Esophagus mucosa (tissue), 1 donor: ENCODE data around the gene RFK. TPM values are rescaled to one million over a fixed set of nuclear protein-coding genes. Genes with fewer than 3 reads are reported as not detected.
A peak's percentile ranks its signal among the peaks of the same experiment; 100 is the strongest.
"Not testable (repeated sequence)": the region's sequence is repeated elsewhere in the genome, so short reads cannot be mapped to it uniquely, and the experiment has no call there.

Experiments used
- ATAC-seq: fragments of 200-7000 bp; cut with Tn5 transposase; one replicate; pipeline ENCODE4 v1.9.1; 2020
- total RNA-seq: library from RNA; stranded (reverse); gene quantifications from one replicate; pipeline ENCODE4 v1.2.4, GENCODE V29; 2023
- donor health status: DM: yes; HTN: yes; CAD: no.

Gene RFK
- total RNA-seq, 1 donor from 2014 or later, result 6.6 TPM

DNA sequence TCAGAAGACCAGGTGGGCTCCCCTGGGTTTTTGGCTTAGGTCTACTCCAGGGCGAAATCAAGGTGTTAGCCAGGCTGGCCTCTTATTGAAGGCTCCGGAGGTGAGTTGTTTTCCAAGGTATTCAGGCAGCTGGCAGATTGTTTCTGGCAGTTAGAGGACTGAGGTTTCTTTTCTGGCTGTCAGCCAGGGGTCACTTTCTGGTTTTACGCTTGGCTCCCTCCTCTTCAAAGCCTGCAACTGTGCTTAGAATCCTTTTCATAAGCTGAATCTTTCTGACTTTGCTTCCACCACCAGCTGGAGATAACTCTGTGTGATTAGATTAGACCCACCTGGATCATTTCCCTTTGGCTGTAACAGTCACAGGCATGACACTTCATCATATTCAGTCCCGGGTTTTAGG, 24.6 kb downstream of the RFK start:
- no peak for ATAC-seq

DNA sequence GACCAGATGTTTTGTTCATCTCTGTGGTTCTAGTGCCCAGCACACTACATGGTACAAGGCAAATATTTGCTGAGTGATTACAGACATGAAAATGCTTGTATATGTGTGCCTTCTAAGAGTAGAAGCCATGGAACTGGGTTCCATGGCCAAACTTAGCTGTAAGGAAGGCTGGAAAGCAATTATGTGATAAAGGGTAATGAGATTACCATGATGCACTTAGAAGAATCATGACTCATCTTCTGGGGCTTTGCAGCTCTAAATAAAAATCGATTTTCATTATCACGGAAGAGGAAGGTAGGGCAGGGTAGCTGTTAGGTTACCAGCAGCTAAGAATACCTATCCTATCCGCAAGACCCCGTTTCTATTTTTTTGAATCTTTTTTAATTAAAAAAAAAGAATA, 28.0 kb downstream of the RFK start:
- ATAC-seq, result no peak

DNA sequence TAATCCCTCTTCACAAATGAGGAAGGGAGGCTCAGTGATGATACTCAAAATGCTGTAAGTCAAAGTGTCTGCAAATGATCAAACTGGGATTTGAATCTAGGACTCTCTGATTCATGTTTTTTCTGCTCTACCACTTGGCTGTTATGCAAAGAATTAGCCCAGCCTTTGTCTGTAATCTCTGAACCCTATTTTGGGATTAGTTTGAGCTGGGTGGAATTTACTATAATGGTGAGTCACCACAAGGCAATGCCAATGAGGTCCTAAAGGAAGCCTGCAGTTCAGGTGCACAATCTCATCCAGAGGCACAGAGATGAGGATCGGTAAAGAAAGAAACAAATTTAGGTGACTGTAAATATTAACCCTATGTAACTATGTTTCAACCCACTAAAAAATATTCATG, 29.2 kb downstream of the RFK start:
- peak; percentile 99 for ATAC-seq

DNA sequence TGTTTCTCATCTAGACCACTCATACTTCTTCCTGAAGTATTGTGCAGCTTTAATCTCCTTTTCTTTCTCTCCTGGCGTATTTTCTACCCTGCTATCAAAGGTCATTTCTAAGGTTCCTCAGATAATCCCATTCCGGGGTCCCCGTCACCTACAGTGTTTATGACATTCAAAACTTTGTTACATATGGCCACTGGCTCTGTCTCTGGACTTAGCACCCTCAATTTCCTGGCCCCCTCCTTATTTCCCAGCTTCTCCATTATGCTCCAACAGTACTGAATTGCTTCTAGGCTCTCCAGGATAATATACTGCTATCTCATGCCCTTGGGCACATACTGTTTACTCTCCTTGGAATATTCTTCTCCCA, 31.2 kb downstream of the RFK start:
- no peak for ATAC-seq

DNA sequence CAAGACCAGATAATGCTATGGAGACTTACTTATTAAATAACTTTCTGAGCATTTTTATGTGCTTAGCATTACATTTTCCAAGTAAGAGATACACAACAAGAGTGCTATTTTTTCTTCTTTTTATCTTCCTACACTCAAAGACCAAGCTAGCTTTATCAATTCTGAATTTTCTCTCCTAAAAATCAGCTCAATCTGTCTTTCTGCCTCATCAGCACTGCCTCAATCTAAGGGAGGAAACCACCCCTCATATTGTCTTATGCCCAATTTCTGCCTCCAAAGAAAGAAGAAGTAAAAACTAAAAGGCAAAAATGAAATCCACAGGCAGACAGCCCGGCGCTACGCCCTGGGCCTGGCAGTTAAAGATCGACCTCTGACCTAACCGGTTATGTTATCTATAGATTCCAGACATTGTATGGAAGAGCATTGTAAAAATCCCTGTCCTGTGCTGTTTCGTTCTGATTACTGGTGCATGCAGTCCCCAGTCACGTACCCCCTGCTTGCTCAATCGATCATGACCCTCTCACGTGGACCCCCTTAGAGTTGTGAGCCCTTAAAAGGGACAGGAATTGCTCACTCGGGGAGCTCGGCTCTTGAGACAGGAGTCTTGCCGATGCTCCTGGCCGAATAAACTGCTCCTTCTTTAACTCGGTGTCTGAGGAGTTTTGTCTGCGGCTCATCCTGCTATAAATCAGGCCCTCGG, 31.7 kb downstream of the RFK start:
- ATAC-seq, result not testable (repeated sequence)

DNA sequence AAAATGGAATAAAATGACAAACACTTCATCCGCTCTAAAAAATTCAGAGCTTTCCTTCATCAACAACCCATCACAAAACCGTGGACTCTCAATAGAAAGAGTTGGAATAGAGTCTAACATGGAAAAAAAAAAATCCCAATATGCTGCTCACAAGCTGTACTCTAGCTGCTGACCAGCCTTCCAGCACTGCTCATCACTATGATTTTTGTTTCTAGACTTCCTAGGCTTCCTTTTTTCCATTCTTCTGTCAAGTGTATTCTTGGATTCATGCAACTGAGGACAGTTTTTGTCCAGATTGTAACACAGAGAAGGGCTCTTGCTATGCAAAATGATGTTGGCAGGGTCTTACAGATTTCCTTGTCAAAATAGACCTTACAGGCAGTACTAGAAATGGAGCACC, 34.5 kb downstream of the RFK start:
- no peak for ATAC-seq

DNA sequence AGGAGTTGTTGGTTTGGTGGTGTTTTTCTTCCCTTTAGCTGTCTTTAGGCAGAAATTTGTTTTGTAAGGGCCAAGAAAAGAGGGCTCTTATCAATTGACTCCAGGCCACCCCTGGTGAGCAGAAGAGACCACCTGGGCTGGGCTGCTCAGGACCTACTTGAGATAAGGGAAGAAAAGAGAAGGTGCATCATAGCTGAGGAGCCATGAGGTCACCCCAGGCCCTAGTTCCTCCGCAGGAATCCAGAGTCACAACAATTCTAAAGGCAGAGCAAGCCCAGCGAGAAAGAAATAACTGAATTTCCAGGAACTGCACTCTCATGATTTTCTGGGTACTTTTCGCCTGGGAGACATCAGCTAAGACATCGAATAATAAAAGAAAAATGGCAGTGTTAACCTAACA, 34.9 kb downstream of the RFK start:
- no peak for ATAC-seq

DNA sequence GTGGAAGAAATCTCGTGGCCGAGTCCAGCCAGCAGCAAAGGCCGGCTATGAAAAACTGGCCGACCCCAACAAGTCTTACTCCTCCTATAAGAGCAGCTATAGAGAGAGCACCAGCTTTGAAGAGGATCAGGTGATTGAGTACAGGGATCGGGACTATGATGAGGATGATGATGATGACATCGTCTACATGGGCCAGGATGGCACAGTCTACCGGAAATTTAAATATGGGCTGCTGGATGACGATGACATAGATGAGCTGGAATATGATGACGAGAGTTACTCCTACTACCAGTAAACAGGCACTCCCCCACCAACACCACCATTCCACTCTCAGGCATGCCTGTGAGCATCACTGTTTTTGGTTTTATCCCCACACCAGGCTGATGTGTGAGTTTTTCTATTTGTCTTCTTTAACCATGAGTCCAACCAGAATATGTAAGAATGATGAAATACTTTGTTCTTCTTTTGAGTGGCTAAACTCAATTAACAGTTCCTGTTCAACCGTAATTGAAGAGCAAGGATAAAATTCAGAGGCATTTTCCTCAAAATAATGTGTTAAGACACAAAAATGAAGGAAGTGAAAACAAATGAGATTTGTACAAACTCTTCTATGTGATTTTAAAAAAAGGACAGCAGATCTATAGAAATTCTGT, 35.5 kb downstream of the RFK start:
- no peak for ATAC-seq

DNA sequence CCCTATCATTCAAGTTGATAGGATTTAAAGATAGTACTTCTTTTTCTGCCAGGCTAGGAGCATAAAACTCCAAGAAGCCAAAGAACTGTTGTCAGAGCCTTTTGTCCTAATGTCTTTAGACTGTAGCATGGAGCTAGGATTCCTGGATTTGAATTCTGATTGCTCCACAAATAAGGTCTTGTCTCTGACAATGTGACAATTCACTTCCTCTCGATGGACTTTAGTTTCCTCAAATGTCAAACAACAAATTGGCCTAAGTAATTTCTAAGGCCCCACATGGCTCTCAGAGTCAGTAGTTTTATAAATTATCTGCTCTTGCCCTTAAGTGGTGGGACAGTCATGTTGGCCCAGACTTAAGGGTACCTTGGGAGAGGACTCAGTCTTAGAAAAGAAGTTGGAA, 36.7 kb downstream of the RFK start:
- no peak for ATAC-seq

DNA sequence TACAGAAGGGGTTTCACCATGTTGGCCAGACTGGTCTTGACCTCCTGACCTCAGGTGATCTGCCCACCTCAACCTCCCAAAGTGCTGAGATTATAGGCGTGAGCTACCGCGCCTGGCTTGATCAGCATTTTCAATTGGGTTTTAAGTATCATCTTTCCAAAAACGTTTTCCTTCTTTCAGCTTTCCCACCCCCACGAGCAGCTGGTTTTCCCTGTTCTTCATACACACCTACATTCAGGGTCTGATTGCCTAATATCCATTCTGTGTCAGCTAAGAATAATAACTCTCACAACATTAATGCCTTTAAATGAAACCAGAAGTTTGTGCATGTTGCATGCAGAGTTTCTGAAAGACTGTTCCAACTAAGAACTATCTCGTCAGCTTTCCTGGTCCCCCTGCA, 38.3 kb downstream of the RFK start:
- no peak for ATAC-seq

DNA sequence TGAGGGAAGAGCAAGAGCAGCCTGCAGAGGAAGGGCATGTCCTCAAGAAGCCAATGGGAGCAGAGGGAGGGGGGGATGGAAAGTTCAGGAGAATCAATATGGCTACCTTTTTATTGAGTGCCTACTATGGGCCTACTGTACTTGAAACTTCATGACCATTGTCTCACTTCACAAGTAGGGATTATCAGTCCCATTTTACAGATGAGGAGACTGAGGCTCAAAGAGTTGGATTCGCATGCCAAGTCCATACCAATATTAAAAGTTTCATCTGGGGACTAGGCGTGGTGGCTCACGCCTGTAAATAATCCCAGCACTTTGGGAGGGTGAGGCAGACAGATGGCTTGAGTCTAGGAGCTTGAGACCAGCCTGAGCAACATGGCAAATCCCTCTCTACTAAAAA, 40.0 kb downstream of the RFK start:
- no peak for ATAC-seq

DNA sequence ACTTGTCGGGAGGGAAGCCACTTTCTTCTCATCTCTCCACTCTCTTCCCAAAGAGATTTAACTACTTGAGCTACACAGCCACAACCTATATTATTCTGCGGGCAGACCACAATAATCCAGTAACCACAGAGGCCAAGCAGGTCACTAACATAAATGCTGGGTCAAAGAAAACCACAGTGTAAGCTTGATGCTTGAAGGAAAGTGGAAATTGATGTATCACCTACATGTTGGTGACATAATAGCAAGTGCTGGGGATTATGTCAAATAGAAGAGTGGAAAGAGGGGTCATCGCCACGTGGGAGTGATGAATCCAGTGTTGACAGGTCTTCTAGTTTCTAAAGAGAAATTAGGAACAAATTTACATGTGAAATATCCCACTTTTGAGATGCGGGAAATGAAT, 40.9 kb downstream of the RFK start:
- no peak for ATAC-seq

DNA sequence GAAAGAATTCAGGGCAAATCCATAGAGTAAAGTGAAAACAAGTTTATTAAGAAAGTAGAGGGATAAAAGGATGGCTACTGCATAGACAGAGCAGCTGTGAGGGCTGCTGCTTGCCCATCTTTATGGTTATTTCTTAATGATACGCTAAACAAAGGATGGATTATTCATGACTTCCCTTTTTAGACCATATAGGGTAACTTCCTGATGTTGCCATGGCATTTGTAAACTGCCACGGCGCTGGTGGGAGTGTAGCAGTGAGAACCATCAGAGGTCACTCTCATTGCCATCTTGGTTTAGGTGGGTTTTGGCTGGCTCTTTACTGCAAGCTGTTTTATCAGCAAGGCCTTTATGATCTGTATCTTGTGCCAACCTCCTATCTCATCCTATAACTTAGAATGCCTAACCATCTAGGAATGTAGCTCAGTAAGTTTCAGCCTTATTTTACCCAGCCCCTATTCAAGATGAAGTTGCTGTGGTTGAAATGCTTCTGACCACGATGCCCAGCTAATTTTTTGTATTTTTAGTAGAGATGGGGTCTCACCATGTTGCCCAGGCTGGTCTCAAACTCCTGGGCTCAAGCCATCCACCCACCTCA, 42.1 kb downstream of the RFK start:
- ATAC-seq, result no peak

DNA sequence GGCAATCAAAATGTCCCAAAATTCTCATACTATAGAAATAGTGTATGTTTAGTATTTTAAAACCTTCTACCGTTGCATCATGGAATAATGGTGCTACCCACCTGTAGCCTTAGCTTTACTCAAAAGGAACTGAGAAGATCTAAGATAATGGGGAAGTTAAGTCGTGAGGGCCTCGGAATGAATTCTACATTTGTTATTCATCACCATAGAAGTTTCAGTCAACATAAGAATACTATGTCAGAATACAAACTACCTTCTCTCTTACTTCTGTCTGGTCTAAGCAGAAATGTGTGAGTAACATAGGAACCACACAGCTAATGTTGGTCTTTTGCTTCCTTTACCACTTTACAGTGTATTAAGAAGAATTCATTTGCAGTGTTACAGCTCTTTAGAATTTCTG, 43.2 kb downstream of the RFK start:
- no peak for ATAC-seq

DNA sequence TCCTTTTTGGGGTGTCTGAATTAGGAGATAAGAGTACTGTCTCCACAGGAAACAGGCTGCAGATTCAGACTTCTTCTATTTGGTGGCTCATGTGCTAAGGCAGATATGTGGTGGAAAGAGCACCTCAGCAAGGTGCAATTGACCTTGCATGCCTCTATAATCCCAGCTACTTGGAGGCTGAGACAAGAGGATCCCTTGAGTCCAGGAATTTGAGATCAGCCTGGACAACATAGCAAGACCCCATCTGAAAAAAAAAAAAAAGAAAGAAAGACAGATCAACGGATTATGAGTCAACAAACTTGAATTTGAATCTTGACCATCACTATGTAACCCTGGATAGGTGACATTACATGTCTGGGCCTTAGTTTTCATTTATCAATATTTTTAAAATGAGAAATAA, 44.4 kb downstream of the RFK start:
- no peak for ATAC-seq

DNA sequence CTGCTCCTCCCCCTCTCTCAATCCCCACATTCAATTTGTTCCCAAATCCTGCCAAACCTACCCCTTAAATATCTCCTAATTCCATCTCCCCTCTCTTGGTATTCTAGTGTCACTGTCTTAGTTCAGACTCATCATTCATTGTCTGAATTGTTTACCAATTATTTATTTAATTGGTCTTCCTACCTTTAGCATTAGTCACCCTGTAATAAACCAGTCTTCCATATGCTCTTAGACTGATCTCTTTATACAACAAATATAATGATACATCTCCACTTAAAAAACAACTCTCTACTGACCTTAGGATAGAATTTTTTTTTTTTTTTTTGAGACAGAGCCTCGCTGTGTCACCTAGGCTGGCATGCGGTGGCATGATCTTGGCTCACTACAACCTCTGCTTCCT, 51.4 kb downstream of the RFK start:
- ATAC-seq, result no peak

DNA sequence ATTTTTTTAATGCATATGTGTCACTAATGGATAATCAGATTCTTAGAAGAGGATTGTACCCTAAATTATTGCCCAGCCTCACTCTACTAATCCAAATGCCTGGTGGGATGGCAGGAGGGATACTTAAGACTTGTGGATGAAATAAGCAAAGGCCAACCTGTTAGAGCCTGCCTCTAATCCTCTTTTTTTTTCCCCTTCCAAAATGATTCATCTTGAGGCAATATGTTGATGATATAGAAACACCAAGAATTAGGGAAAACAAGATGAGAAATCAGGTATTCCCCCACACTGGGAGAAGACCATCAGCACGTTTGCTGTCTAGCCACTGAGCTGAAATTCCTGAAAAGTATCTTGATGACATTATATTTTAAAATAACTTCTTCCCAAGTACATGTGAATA, 52.0 kb downstream of the RFK start:
- no peak for ATAC-seq

DNA sequence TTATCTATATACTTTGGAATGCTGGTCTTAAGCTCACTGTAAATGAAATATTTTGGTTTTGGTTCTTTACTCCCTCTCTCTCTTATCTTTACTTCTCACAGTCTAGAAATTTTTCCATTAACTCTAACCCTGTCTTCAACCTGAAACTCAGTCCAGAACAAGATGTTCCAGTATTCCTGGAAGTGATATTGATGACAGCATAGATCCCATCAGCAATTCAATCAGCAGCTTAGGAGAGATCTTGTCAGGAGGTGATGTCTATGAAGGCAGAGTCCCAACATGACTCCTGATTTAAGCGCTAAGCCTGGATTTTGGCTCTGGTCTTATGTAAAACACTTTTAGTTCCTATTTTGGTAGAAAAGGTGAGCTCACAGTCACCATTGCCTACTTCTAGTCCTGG, 52.6 kb downstream of the RFK start:
- ATAC-seq, result no peak

DNA sequence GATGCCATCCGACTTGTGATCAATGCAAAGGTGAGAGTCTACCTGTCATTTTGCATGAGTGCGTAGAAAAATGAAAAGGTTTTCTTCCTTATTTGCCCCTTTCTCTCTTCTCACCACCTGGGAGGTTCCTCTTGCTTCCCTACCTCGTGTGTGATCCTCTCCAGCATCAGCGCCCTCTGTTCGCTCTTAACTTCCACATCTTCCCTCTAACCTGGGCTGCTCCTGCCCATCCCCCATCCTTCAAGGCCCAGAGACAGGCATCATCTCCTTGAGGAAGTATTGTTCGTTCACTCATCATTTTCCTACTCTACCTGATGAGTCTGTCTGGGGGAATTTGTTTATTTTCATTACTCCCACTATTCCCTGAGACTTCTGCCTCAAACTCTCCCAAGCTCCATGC, 55.8 kb downstream of the RFK start:
- ATAC-seq, result no peak

DNA sequence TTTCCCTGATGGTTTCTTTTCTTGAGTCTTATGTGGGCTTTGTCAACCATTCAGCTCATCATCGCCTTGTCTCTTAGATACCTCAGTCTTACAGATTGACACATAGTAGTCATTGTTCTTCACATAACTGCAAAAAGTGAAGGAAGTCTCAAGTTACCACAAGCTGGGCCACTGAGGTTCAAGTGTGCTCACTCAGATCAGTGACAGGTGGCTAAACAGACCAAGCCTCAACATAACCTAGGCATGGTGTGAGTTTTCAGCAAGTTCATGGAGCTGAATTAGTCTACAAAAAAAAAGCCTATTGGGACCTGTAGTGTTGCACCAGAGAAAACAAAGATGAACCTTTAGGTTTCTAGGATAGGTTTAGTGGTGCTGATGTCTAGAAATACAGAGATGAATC, 58.2 kb downstream of the RFK start:
- no peak for ATAC-seq
